ELF-1 (cell line): Measurements from ENCODE around the gene SLC24A3.

ENCODE experiments used
- DNase-seq: peaks from one replicate; pipeline ENCODE4 v3.0.0-alpha.2; 2016; ENCODE audit warnings: low read depth, low spot score

The SLC24A3 gene

DNA sequence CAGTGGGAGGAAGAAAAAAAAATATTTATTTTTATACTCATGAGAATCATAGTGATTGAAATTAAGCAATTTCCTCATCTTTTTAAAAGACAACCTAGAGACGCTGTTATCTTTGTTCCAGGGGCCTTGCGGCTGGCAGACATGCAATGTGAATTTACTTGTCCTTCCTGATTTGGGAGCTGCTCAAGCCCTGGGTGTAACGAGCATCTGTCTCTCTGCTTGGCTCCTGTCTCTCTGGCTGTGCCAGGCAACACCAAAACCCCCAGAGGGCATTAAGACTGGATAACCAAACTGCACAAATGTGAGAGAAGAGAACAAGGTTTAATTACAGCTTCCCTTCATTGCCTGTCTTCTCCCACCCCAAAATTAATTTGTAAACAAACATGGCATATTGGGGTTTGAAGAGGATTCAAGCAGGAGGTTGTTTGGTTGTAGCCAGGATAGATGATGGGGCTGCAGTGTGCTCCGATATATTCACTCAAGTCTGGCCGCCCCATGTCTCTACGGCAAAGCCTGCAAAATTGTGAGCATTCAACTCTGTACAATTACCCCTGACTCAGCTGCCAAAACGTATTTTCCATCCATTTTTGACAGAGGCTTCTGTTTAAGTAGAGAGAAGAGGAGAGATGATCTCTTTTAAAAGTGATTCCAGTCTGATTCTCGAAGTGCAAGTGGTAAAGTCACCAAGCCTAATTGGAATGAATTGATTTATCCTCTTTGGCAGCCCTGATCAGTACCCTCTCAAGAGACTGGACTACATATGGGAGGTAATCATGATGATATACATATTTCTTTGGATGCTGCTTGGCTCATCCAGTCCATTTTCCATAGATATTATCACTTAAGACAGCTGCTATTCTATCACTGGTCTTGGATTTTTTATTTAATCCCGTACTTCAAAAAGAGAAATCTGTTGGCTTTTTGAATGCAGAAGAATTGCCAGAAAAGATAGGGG, 170.2 kb downstream of the SLC24A3 start:
- no peak for DNase-seq

GRCh38 chr20:19384940-19385339, 172.5 kb downstream of the SLC24A3 start:
- no peak for DNase-seq

DNA sequence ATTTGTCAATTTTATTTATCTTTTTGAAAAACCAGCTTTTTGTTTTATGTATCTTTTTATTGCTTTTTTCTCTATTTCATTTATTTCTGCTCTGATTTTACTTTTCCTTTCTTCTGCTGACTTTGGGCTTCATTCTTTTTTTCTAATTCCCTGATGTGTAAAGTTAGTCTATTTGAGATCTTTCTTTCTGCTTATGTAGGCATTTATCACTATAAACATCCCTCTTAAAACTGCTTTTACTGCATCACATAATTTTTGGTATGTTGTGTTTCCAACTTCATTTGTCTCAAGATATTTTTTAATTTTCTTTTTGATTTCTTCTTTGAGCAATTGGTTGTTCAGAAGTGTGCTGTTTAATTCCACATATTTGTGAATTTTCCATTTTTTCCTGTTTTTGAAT, 174.8 kb downstream of the SLC24A3 start:
- no peak for DNase-seq

- no peak for DNase-seq
Measured at GRCh38 chr20:19392344-19393130, 180.1 kb downstream of the SLC24A3 start.

DNA sequence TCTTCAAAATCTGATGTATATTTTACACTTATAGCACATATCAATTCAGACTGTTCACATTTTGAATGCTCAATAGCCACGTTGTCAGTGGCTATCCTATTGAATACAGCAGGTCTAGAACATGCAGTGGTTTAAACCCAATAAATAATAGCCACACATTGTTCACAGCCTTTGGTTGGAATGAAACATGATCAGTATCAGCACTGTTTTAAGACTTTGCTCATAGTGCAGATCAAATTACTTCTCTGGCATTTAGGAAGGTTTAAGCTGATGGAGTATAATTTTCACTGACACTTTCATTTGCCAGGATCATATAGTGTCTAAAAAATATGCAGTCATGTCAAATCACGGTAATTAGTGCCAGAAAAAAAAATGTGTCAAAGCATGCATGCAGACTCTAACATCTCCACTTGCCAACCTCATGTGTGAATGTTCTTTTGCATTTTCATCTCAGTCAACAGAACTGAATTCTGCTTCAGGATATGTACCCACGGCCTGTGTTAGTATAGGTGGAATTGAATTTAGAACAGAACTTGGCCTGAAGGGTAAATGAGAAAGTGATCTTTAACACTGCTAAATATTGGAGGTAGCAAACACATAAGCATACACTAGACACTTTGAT, 184.1 kb downstream of the SLC24A3 start:
- DNase-seq: no peak

DNA sequence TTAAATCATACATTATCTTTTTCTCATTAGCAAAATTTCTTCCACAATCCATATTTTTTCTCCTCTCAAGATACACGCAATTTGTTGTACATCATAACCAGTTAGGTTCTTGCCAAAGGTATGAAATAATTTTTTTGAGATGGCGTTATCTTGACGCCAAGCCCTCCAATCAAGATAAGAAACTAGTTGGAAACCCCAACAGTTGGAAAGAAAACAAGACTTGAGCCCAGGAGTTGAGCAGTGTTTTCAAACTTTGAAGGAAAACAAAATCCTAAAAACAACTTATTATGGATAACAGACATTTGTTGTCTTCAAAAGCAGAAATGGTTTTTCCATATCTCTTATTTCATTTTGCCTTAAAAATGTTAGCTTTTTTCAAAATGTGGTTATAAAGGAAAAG, 184.8 kb downstream of the SLC24A3 start:
- DNase-seq: no peak

- no peak for DNase-seq
Measured at GRCh38 chr20:19397666-19398065, 185.2 kb downstream of the SLC24A3 start.

DNA sequence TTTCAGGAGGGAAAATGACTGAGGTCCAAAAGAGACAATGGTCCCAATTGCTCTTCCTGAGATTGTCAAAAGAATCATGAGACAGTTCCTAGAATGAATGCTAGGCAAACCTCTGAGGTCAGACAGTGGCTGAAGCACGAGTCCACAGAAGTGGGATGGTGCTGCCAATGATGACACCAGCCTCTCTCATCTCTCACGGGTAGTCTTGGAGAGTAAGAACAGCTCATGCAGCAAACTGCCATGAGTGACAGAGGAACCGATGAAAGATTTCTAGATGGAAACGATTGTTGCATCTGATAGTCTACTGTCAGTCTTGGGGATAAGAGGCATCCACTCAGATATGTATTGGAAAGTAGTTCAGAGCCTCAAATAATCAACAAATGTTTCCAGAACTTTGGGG, 188.7 kb downstream of the SLC24A3 start:
- no peak for DNase-seq

DNA sequence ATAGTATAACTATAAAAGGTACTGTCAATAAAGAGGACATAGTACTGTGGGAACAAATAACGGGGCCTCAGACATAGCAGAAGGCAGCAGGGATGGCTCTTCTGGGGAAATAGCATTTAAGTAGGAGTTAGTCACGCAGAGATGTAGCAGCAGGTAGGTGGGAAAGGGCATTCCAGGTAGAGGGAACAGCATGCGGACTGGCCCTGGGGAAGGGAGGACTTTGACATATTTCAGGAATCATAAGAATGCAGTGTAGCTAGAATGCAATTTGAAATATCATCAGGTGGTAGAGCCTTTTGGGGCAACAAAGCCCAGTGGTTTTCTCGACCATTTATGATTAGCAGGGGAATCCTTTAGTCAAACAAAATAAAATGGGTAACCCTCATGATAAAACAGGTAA, 191.1 kb downstream of the SLC24A3 start:
- no peak for DNase-seq

GRCh38 chr20:19404826-19405225, 192.4 kb downstream of the SLC24A3 start:
- no peak for DNase-seq

- DNase-seq: no peak
Measured at GRCh38 chr20:19405958-19406357, 193.5 kb downstream of the SLC24A3 start.

DNA sequence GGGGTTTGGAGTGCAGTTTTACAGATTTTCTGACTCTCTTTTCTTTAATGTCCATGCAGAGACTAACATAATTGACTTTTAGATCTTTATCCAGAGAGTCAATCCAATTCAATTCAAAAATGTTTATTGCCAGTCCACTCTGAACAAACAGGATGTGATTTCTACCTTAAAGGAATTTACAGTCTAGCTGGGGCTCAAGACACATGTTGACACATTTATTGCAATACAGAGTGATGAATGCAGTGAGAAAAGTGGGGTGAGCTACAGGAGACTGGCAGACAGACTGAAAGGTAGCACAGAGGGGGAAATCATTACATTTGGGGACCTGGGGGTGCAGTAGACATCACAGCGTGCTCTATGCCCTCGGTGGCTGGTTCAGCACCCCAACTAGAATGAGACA, 193.9 kb downstream of the SLC24A3 start:
- no peak for DNase-seq

GRCh38 chr20:19407196-19407595, 194.8 kb downstream of the SLC24A3 start:
- DNase-seq: no peak

GRCh38 chr20:19407736-19408135, 195.3 kb downstream of the SLC24A3 start:
- DNase-seq: peak; percentile 29

DNA sequence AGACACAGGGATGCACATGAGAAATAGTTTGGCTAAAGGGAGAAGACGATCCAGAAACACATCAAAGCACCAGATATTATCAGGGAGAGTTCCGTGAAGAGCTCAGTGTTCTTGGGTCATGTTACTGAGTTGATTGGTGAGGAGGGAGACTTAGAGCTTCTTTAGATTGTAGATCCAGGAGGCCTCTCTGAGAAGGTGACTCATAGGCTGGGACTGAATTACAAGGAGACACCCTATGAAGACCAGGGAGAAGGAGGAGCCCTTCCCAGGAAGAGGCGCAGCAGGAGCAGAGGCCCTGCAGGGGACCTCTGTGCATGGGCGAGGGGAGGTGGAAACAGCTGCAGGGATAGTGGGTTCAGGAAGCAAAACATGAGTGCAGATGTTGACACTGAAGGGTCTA, 196.5 kb downstream of the SLC24A3 start:
- DNase-seq: peak; percentile 17

GRCh38 chr20:19411811-19412210, 199.4 kb downstream of the SLC24A3 start:
- no peak for DNase-seq

DNA sequence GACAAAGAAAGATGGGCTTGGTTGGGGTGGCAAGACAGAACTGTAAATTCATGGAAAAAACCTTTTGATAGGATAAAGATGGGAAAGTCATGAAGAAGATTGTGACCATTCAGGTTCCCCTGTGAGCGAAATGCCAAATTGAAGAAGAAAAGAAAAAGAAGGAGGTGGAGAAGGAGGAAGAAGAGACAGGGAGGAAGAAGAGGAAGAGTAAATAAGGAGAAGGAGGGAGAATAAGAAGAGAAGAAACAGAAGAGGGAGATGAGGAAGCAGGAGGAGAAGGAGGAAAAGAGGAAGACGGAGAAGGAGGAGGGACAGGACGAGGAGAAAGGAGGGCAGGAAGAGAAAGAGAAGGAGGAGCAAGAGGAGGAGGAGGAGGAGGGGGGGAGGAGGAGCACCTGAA, 199.8 kb downstream of the SLC24A3 start:
- DNase-seq: no peak

DNA sequence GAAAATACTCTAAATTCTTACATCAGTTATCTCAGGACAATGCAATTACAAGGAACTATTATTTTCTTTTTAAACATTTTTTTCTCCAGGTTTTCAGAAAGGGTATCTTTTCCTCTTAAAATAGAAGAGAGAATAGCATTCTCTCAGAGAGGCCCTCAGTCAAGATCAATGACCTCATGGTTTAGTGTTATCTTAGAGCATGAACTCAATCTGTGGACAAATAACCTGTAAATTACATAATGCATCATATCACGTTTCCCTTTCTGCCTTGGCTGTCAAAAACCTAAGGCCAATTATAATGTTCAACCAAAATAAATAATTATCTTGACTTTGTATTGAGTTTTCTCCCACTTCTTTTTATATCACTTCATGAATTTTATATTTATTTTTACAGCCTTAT, 202.2 kb downstream of the SLC24A3 start:
- no peak for DNase-seq

DNA sequence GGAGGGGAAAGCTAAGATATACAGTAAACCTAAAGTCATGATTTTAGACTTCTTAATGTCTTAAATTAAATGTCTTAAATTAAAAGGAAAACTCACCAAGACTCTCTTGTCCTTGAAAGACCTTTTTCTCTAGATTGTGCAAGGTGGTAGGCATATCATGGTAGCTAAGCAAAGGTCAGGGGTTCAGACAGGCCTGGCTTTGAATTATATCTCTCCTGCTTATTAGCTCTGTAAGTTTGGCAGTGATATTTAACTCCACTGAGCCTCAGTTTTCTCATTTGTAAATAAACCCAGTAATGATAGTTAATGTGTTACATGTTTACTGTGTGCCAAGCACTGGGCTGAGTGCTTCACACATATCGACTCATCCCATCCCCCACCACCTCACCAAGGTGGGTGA, 203.3 kb downstream of the SLC24A3 start:
- no peak for DNase-seq

DNA sequence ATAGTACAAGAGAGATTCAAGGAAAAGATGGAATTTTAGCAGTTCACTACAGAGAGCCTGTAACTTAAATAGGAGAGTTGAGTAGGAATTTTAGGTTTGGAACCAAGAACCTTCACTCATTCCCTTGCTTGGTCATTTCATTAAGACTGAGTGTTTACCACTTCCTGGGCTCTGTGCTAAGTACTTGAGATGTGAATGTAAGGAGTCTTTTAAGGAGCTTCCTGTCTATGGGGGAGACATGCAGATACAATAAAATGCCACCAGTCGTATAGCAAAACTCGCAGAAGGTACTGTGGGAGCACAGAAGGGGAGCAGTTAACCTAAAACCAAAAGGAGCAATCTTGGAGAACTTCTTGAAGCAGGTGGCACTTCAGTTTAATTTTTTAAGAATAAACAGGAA, 204.2 kb downstream of the SLC24A3 start:
- no peak for DNase-seq

- DNase-seq: no peak
Measured at GRCh38 chr20:19419396-19419795, 207.0 kb downstream of the SLC24A3 start.
